Astrocyte (in vitro differentiated cells and primary cell): ENCODE measurements around the gene FGFR4.

Experiments used
- CTCF ChIP-seq: IDR thresholded peaks from 2 replicates; pipeline ENCODE4 v1.5.1; 2011; ENCODE audit warnings: low read depth, mild to moderate bottlenecking, inconsistent platforms, low read length, moderate library complexity; ENCODE audit not compliant: insufficient read depth
- EZH2 ChIP-seq: IDR thresholded peaks from 2 replicates; pipeline ENCODE4 v1.6.1; 2012; ENCODE audit warnings: mild to moderate bottlenecking, low read length, inconsistent platforms; ENCODE audit not compliant: insufficient read depth

DNA sequence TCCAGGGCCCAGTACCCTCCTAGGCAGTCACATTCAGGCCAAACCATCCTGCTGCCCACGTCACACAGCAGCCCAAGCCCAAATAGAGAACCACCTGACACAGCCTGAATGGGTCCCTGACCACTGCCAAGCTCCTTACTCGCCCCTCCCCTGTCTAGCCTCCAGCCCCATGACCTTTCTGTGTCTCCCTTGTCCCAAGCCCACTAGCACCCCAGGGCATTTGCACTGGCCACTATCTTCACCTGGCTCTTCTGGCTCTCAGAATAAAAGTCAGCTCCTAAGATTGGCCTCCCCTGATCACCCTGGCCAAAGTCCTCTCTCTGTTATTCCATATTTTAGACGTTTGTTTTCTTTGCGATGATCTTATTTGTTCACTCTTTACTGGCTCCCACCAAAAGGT, 20.4 kb downstream of the FGFR4 start:
- no peak for TF ChIP-seq CTCF
- TF ChIP-seq EZH2 = no peak
